GM12873 (cell line): ENCODE results near the gene UROC1.

Experiments used
- CTCF ChIP-seq: IDR thresholded peaks from 2 replicates; pipeline ENCODE4 v1.5.1; 2012; ENCODE audit warnings: low read depth, mild to moderate bottlenecking, moderate library complexity, low read length, control low read depth; ENCODE audit not compliant: insufficient read depth; ENCODE audit errors: missing control alignments

Gene UROC1

GRCh38 chr3:126517291-126517951 is at the start of gene UROC1:
UROC1 (minus strand) TSS chr3:126517773; CDS start chr3:126517719, 54 bp downstream.
- no peak for TF ChIP-seq CTCF

- no peak for TF ChIP-seq CTCF
These were observed 45.2 kb upstream of the UROC1 start for GRCh38 chr3:126562737-126563276.

- TF ChIP-seq CTCF = no peak
These were observed 40.9 kb upstream of the UROC1 start, which contains the start of gene C3orf22 for GRCh38 chr3:126558336-126559071. C3orf22 (minus strand) TSS chr3:126558932; CDS start chr3:126553390, 5,542 bp downstream.

GRCh38 chr3:126557761-126558160 is 40.2 kb upstream of the UROC1 start:
- no peak for TF ChIP-seq CTCF

- TF ChIP-seq CTCF = no peak
These were observed 39.8 kb upstream of the UROC1 start for GRCh38 chr3:126557415-126557745.

- no peak for TF ChIP-seq CTCF
These were observed 39.3 kb upstream of the UROC1 start for GRCh38 chr3:126556637-126557414.
